HG02798 (cell line): ENCODE data around the gene NF2.

Experiments
- ATAC-seq: cut with Tn5 transposase; IDR thresholded peaks from one replicate; pipeline ENCODE4 v1.9.1; 2021; ENCODE audit warnings: mild to moderate bottlenecking; ENCODE audit not compliant: unreplicated experiment, poor library complexity

Gene NF2

GRCh38 chr22:29660021-29660420, 56.6 kb downstream of the NF2 start:
- ATAC-seq = no peak

- no peak for ATAC-seq
Measured at GRCh38 chr22:29661336-29661735, 57.9 kb downstream of the NF2 start.

GRCh38 chr22:29663180-29663821, 59.9 kb downstream of the NF2 start:
- ATAC-seq = no peak

DNA sequence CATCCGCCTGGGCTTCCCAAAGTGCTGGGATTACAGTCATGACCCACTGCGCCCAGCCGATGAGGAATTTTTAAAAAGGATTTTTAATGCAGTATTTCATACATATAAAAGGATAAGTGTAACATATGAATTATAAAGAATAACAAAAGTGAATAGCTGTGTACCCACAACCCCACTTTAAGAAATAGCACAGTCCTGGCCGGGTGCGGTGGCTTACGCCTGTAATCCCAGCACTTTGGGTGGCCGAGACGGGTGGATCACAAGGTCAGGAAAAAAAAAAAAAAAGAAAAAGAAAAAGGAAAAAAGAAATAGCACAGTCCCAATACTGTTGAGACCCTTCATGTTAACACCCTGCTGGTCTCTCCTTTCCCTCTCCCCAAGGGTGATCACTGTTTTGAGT, 62.1 kb downstream of the NF2 start:
- ATAC-seq = no peak

GRCh38 chr22:29668673-29669072, 65.2 kb downstream of the NF2 start:
- ATAC-seq = no peak

DNA sequence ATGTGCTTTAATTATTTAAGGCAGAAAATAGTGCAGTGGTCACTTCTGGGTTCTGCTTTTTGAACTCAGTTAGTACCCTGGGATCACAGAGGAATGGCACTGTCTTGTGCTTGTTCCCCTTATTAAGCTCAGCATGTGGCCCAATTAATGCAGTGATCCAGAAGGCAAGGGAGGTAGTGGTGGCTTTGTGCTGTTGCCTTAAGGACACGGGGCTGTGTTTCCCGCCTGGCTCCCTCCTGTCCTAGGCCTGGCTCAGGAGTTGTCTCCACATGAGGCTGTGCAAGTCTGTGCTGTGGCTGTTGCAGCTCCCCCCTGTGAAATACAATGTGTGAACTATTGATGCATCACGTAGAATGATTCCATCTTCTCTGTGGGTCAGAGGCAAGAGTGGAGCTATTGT, 67.2 kb downstream of the NF2 start:
- ATAC-seq = no peak

DNA sequence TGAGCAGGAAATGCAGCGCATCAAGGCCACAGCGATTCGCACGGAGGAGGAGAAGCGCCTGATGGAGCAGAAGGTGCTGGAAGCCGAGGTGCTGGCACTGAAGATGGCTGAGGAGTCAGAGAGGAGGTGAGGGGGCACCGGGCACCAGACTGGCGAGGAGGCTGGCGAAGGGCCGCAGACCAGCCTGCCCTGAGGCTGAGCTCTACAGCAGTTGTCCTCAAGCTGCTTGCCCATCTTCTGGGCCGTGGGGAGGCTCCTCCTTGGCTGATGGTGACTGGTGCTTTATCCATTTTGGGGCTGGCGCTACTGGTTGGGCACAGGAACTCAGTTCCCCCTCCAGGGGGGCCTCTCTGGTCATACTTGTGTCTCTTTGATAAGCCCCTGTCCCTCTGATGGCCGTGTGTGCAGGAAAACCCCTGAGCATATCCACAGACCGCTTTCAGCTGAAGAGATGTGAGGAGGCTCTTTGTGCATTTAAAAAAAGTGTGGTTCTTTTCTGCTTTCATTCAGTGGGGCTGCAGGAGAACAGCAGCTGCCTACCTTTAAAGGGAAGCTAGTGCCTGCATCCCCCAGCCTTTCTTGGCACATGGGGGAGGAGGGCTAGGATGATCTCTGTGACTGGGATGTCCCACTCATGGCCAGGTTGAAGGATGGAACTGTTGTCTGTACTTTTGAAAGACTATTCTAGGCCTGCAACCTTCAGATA, 70.1 kb downstream of the NF2 start:
- no peak for ATAC-seq

DNA sequence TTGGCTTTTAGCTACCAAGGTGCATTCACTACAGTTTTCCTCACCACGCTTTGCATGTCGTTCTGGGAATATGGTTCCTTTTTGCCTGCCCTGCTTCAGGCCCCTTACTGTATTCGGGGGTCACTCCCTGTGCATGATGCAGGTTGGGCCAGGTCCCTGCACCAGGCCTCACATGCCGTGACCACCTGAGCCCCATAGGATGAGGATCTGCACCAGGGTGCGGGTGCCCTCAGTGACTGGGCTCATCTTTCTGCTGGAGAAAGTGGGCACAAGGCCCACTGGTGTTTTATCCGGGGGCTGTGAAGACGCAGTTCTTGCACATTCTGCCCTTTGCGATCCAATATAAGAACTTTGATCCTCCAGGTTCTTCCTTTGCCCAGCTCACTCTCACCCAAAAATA, 70.7 kb downstream of the NF2 start:
- ATAC-seq = no peak

- no peak for ATAC-seq
Measured at GRCh38 chr22:29679316-29679715, 75.9 kb downstream of the NF2 start.

DNA sequence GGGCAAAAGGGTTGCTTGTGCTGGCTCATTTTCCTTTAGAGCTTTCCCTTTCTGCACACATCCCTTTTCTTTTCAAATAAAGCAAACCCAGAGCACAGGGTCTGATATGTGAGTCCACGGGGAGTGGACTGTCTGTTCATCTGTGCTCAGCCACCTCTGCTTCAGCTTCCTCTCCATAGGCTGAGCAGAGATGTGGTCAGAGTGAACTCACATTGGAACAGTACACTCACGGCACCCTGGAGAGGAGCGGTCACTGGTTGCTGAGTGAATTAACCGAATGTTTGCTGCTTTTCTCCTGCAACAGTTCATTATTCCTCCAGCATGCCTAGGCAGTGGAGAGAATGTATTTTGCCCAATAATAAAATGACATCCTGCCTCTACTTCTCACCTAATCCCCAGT, 80.1 kb downstream of the NF2 start:
- ATAC-seq = no peak

DNA sequence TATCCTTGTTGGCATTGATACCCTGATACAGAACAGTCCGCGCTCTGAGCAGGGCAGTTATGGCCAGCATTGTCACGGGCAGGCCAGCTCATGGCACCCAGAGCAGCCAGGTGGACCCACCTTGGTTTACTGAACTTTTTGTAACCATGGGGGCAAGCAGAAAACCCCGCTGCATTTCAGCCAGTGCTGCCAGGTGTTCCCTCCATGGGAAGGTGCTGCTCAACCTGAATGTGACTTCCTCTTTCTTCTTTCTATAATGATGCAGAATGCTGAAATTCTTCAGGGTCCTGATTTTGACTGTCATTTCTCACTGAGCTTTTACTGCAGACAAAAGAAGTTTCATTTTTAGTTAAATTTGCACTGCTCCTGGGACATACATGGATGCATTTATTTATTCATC, 80.8 kb downstream of the NF2 start:
- ATAC-seq = no peak

DNA sequence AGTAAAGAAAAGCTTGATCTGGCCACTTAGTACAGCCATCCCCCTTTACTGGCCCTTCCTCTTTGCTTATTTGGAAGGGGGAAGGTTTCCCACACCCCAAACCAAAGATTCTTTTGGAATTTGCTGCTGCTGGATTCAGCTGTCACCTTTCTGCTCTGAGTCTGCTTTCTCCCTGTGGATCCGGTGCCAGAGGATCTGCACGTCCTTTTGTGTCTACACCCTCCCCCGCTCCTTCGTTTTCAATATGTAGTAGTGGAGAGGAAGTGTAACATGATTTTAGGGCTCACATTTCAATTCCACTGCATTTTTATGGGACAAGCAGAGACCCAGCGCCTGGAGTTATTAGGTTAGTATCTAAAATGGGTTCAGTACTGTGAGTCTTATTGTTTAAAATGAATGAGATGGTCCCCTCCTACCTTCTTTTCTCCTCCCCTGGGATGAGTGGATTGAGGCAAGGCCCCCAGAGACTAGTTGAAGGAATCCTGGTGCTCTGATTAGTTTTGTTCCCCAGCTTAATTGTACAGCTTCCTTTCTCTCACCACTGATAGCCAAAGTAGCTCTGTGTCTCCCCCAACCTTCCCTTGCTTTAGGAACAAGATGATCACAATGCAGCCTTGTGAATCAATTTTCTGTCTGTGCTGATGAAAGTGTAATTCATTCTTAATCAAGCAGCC, 85.9 kb downstream of the NF2 start:
- ATAC-seq = no peak

- no peak for ATAC-seq
Measured at GRCh38 chr22:29689880-29690213, 86.4 kb downstream of the NF2 start.

GRCh38 chr22:29690476-29690875, 87.0 kb downstream of the NF2 start:
- no peak for ATAC-seq

DNA sequence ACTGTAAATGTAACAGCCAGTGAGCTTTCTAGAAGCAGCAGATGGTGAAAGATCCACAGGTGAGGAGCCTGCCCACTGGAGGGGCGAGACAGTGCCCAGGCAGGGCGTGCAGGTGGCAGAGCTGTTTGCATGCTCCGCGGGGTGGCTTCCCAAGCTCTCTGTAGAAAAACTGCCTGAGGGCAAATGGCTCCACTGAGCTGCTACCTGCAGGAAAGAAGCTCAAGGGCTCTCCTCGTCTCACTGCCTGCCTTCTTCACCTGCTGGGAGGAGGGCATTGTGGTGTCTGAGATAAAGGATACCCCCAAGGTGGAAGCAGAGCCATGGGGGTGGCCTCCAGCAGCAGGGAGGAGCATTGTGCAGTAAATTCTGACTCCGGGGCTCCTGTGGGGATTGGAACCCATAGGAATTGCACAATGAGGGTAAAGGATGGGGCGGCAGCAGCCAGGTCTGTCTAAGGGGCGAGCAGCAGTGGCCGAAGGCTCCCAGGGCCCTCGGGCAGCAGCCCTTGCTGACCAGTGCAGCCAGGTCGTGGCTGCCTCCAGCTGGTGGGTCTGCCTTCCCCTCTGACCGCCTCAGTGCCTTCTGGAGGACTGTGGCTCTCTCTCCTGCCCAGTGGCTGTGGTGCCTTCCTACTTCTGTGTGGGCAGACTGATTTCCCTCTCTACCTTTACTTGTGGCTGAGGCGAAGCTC, 88.3 kb downstream of the NF2 start:
- ATAC-seq = no peak

- ATAC-seq = no peak
Measured at GRCh38 chr22:29692327-29692640, 88.9 kb downstream of the NF2 start.

- no peak for ATAC-seq
Measured at GRCh38 chr22:29693161-29693560, 89.7 kb downstream of the NF2 start.

- no peak for ATAC-seq
Measured at GRCh38 chr22:29693671-29694070, 90.2 kb downstream of the NF2 start.

DNA sequence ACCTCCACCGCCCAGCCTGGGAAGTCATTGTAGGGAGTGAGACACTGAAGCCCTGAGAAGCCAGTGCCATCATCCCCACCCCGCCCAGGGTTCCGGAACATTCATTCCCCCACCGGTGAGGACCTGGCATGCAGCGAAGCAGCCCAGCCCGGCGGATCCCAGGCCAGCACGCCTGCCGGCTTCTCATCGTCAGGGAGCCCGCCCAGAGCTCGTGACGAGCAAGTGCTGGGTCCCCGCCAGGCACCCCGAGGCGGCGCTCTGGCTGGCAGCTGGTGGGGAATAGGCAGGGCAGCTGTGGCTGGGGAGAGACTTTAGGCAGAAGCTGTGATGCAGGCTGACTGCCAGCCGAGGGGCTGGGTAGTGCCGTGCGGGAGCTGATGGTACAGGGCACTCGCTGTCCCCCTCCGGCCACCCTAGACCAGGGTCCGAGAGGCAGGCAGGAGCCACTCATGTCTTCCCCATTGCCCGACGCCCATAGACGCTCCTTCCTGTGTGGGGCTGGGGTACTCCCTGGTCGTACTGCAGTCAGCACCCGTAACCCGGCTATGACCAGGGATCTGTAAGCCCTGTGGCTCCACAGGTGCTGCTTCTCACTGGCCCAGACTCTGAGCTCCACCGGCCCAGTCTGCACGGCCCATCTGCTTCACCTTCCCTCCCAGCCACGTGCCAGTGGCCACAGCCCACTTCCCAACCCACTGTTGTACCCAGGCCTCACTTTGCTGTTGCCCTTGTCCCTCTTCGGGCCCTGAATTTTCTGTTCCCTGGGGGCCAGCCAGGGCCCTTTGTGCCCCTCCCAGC, 91.9 kb downstream of the NF2 start:
- ATAC-seq = no peak

DNA sequence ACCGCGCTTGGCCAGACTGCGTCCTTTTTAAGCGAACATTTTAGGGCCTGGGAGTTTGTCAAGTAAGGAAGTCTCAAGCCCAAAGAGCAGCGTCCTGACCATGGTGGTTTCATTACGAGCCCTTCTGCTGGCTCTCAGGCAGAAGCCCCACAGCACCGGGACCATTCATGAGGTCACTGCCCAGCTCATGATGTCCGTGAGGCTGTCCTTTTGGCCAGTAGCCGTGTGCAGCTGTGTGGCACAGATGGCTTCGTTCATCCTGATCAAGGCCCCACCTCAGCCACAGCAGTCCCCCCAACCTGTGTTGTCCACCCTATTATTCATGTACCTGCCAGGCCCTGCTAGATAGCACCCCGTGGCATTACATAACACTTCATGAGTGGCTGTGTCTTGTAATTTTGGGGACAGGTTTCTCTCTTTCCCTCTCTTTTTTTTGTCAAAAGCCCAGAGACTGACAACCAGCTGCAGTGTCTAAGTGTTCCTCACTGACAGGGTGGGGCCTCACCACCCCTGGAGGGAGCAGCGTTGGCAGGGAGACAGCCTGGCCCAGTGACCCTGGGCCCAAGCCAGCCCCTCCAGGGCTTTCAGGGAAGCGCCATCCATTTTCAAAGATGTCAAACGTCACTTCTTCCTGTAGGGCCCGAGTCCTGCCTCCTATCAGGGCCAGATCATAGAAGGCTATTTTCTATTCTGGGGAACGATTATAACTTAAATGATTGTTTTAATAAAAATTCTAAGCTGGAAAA, 94.6 kb downstream of the NF2 start:
- no peak for ATAC-seq
